Activated T-cell treated with anti-CD3 and anti-CD28 coated beads, Interleukin-2, amount 50 U/mL, for 24 hours (primary cell): ENCODE results near the gene HOXC12.

ENCODE experiments used
- DNase-seq: peaks from one replicate; pipeline ENCODE4 v3.0.0-alpha.2; 2020
- H3K27ac Mint-ChIP-seq: 2 replicates; pipeline ENCODE4 v1.8.0; 2020; ENCODE audit warnings: mild to moderate bottlenecking, mixed read lengths
- H3K27me3 Mint-ChIP-seq: 2 replicates; pipeline ENCODE4 v1.8.0; 2020; ENCODE audit warnings: mixed read lengths
- H3K36me3 Mint-ChIP-seq: 2 replicates; pipeline ENCODE4 v1.8.0; 2020; ENCODE audit warnings: low read depth, mixed read lengths
- H3K4me1 Mint-ChIP-seq: 2 replicates; pipeline ENCODE4 v1.8.0; 2020; ENCODE audit warnings: low read depth, mixed read lengths
- H3K4me3 Mint-ChIP-seq: 2 replicates; pipeline ENCODE4 v1.8.0; 2020; ENCODE audit warnings: mild to moderate bottlenecking, moderate library complexity, mixed read lengths
- H3K9me3 Mint-ChIP-seq: 2 replicates; pipeline ENCODE4 v1.8.0; 2020; ENCODE audit warnings: mixed read lengths

Gene HOXC12

DNA sequence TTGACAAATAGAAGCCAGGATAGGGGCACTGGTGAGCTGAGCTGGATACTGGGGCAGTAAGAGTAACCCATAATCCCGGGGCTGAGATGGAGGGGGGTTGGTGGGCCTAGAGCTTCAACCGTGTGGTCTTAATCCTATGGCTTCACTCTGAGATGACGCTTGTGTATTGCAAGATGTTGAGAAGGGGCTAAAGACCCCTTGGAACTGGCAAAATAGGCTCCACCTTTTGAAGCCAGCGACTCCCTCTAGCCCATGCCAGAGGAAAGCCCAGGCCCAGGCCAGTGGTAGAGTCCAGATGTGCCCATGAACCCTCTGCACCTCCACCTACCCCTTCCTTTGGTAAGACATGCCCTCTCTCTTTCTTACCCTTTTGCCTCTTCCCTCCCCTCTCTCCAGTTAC lies 4.6 kb downstream of the HOXC12 start:
- no peak overlapping the region for H3K4me3 Mint-ChIP-seq
- no peak for DNase-seq
- peaks cover 22% of the 10 kb centered on the region for H3K4me1 Mint-ChIP-seq
- H3K9me3 Mint-ChIP-seq: no peaks in the 10 kb centered on the region
- no peaks in the 10 kb centered on the region for H3K36me3 Mint-ChIP-seq
- H3K27me3 Mint-ChIP-seq: peaks cover 93% of the 10 kb centered on the region
- H3K27ac Mint-ChIP-seq: no peak overlapping the region

DNA sequence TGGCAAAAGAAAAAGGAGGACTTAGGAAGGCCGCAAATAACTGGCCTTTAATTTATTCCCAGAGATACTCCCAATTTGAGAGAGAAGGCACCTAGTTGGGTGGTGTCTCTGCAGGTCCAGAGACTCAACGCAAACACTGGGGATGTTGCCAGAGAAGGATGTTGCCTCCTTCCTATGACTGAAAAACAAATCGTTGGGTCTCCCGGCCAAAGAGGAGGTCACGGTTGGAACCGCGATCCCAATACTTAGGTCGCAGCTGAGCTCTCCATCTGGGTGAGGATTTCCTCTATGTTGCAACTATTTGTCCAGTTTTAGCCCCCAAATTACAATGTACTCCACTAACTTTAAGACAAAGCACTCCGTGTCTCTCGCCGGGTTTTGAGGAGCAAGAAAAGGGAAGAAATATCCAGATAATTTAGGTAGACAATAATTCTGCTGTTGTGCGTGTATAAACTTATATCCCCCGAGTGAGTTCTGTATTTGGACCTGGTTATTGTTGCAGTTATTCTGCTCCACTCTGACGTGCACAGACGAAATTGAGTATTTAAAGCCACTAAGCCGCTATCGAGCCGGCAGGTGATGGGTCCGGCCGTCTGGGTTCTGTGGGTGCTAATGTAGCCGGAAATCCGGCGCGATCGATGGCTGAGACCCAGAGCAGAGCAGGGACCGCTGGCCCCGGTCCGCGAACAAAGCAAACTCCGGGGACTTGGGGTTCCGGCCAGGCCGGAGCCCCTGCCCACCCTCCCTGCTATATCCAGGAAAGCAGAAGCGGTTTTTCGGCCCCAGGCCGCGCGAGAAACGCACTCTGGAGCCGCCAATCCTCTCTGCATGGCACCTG lies 5.7 kb downstream of the HOXC12 start:
- Mint-ChIP-seq H3K4me3 (no peak overlapping the region), H3K4me1 (peaks cover 27% of the 10 kb centered on the region), H3K36me3 (no peaks in the 10 kb centered on the region), H3K27me3 (peaks cover 95% of the 10 kb centered on the region), H3K27ac (no peak overlapping the region), H3K9me3 (no peaks in the 10 kb centered on the region)
- no peak for DNase-seq

DNA sequence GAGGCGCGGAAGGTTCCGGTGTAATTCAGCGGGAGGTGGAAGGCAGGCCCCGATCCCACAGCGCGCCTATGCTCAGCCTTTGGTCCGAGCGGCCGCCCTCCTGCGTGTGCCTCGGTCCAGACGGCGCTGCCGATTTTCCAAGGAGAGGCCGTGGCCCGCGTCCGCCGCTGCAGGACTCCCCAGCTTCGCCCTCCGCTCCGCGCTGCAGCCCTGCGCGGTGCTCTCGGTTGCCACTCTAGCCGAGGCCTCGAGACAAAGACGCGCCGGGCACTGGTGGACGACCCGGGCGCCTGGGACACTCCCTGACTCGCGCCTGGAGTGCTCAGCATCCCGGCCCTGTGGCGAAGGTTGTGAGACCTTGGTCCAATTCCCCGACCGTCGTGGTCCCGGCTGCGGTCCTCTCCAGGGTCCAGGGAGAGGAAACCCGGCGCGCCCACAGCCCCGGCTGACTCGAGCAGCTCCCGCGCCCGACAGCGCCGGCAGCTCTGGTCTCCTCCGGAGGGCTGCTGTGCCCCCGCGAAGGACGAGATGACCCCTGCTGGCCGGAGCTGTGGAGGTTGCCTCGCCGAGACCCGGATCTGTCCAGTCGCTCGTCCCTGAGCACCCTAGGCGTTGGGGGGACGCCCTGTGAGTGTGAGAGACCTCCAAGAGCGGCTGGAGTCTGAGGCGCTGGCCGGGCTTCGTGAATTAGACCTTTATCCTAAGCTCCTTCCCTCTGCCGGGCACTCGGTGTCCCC lies 6.5 kb downstream of the HOXC12 start:
- Mint-ChIP-seq H3K9me3 (no peaks in the 10 kb centered on the region), H3K4me1 (peaks cover 27% of the 10 kb centered on the region), H3K27ac (no peak overlapping the region), H3K27me3 (peaks cover 95% of the 10 kb centered on the region), H3K4me3 (no peak overlapping the region), H3K36me3 (no peaks in the 10 kb centered on the region)
- DNase-seq: no peak

DNA sequence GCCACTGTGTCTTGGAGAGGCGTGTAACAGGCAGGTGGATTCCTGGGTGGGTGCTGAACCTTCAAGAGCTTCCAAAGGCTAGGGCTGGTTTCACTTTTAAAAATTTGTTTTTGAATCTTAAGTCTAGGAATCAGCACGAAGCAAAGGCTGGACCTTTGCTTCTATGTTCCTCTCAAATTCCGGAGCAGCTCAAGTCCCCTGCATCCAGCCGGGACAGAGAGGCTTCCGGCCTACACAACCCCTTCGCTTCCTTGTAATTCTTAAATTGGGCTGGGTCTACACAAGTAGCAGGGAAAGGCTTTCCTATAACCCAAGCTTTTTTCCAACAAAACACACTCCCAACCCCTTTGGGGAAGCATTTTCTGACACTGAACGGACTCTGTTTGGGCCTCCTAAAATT lies 8.3 kb downstream of the HOXC12 start:
- H3K36me3 Mint-ChIP-seq: no peaks in the 10 kb centered on the region
- peaks cover 29% of the 10 kb centered on the region for H3K4me1 Mint-ChIP-seq
- peaks cover 95% of the 10 kb centered on the region for H3K27me3 Mint-ChIP-seq
- H3K4me3 Mint-ChIP-seq: no peak overlapping the region
- H3K9me3 Mint-ChIP-seq: no peaks in the 10 kb centered on the region
- no peak for DNase-seq
- H3K27ac Mint-ChIP-seq: no peak overlapping the region

DNA sequence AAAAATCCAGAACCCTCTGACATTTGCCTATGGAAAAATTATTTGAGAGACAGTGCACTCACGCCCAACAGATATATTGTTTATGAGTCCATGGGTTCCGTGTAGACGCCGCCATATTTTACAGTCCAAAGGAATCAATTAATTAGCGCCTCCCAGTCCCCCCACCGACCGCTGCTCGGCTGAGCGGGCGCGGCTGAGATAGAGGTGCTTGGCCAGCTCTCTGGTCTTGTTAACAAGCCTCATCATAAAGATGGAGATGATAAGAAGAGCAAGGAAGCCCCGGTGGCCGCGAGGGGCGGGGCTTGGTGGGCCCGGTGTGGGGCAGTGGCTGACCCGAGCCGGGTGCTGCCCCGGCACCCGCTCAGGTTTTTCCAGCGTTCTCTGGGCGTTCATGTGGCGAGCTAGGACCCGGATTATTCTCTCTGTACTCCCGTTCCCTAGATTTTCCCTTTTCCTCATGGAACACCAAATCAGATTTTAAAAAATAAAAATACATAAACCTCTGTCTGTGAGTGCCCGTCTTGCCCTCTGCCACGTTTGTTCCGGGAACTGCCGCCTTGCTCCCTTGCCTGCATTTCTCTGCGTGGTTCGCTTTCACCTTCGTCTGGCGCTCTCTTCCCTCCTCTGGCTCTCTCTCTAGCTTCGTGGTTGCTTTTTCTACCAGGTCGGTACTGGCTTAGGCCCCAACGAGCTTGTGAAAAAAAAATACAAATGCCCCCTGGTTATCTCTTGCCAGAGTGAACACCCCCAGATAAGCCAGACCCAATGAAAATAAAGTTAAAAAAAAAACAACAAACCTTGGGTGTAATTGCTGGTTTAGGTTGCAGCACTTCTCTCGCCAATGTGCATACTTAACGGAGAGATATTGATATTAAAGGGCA lies 9.0 kb downstream of the HOXC12 start:
- peak overlapping the region; percentile 21 for H3K4me3 Mint-ChIP-seq
- no peaks in the 10 kb centered on the region for H3K36me3 Mint-ChIP-seq
- no peaks in the 10 kb centered on the region for H3K9me3 Mint-ChIP-seq
- H3K27me3 Mint-ChIP-seq: peaks cover 95% of the 10 kb centered on the region
- H3K4me1 Mint-ChIP-seq: peaks cover 29% of the 10 kb centered on the region
- no peak overlapping the region for H3K27ac Mint-ChIP-seq
- no peak for DNase-seq

DNA sequence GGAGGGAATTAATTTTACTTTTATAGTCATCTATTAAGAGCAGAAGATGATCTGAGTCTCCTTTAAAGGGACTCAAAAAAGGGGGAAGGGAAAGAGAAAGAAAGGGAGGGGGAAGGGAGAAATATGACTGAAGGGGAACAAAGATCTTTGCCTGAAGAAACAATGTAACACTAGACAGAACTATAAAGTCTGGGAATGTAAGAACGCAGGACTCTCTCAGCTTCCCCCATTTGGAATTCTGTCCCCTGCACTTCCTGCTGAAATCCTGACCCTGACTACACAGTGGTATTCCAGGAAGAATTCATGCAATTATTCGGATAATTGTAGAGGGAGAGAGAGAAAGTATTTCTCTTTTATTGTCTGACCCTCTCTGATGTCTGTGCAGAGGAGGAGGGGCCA lies 9.6 kb downstream of the HOXC12 start:
- Mint-ChIP-seq H3K9me3 (no peaks in the 10 kb centered on the region), H3K4me1 (peaks cover 29% of the 10 kb centered on the region), H3K27ac (no peak overlapping the region), H3K4me3 (no peak overlapping the region), H3K27me3 (peaks cover 96% of the 10 kb centered on the region), H3K36me3 (no peaks in the 10 kb centered on the region)
- no peak for DNase-seq

DNA sequence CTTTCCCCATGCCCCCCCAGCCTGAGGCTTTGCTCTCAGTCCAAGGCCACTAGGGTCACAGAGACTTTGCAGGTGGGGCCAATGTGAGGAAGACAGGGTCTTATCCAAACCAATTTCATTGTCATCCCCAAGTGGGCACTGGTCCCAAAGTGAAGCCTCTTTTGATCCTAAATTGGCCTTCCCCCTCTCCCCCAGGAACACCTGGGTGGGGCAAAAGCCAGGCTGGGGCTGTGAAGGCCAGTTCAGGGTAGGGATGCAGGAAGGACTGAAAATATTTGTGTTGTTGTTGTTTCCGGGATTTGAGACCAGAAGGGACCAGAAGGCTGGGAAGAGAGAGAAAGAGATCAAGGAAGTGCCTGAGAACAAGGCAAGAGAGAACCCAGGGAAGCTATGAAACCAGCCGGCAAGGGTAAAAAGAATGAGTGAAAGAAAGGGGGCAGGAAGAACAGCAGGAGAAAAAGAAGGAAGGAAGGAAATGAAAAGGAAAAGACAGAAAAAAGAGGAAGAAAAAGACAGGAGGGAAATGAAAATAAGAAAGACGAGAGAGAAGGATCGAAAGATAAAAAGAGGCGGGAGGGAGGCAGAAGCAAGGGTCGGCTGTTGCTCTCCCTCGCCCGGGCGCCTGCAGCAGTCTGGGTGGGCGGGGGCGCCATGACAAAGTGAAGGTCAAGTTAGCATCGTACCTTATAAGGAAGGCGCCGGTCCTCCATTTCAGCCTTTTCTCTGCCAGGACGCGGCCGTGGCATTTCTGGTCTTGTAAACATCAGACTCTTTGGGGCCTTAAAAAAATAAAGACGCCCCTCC lies 10.8 kb downstream of the HOXC12 start:
- Mint-ChIP-seq H3K9me3 (no peaks in the 10 kb centered on the region), H3K27me3 (peaks cover 96% of the 10 kb centered on the region), H3K4me1 (peaks cover 26% of the 10 kb centered on the region), H3K36me3 (no peaks in the 10 kb centered on the region), H3K27ac (no peak overlapping the region), H3K4me3 (no peak overlapping the region)
- no peak for DNase-seq

DNA sequence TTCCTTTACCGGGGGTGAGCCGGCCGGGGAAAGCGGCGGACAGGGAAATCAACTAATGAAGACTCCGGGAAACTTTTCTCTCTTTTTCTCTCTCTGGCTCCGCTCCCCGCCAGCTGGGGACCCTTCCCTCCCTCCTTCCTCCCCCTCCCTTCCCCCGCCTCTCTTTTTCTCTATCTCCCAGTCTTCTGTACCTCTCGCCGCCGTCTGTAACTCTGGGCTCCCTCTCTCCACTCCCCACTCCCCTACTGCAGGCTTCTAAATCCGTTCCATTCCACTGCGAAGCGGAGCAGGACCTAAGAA lies 11.3 kb downstream of the HOXC12 start:
- no peaks in the 10 kb centered on the region for H3K36me3 Mint-ChIP-seq
- H3K9me3 Mint-ChIP-seq: no peaks in the 10 kb centered on the region
- peaks cover 96% of the 10 kb centered on the region for H3K27me3 Mint-ChIP-seq
- no peak overlapping the region for H3K4me3 Mint-ChIP-seq
- H3K27ac Mint-ChIP-seq: no peak overlapping the region
- DNase-seq: no peak
- peaks cover 25% of the 10 kb centered on the region for H3K4me1 Mint-ChIP-seq

DNA sequence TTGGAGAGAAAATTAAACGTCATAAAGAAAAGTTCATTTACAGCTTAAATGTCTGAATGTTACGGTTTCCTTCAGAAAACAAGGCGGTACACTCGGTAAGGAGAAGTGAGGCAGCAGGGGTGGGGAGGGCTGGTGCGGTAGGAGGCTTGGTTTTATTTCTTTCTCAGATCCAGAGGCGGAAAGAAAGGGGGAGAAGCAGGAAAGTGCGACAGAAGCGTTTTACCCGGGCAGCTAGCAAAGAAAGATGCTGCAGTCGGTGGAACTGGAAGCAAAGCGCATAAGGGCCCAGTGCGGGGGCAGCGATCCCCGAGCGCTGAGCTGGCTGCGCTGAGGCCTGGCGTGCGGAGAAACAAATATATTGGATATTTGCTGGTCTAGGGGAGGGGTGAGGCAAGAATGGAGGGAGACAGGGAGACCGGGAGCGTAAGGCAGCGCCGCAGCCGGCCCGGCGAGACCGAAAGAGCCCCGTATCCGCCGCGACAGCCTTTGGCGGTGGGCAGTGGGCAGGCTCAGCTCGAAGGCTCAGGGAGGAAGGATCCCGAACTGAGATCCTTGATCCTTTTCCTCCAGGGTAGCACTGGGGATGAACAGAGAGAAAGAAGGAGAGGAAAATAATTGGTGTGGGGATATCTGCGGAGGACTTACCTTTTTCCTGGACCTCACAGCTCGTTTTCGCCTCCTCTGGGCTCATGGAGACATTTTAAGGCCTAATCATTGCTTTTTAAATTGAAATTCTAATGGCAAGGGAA lies 11.9 kb downstream of the HOXC12 start:
- no peak for DNase-seq
- Mint-ChIP-seq H3K4me1 (peaks cover 25% of the 10 kb centered on the region), H3K27me3 (peaks cover 98% of the 10 kb centered on the region), H3K9me3 (no peaks in the 10 kb centered on the region), H3K36me3 (no peaks in the 10 kb centered on the region), H3K27ac (peak overlapping the region; percentile 48), H3K4me3 (peak overlapping the region; percentile 33)

DNA sequence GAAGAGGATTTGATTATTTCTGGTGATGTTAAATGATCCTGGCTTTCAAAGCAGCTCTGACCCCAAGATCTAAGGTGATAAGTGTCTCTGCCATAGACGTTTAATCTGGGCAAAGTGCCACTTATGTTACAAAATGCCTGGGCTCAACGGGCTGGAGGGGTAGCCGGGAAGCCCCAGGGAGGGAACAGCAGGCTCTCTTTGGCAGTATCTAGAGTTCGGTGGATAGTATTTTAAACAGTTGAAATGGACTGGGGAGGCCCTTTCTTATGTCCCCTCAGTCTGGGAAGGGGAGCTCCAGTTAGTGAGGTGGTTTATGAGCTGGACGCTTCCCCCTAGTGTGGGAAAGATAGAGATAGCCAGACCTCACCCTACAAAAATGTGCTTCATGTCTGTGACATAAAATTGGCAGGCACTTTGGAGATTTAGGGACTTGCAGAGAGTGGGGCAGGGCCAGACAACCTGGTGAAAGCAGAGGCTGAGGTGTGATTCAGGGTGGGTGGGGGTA lies 12.8 kb downstream of the HOXC12 start:
- H3K36me3 Mint-ChIP-seq: no peaks in the 10 kb centered on the region
- peaks cover 99% of the 10 kb centered on the region for H3K27me3 Mint-ChIP-seq
- H3K4me3 Mint-ChIP-seq: no peak overlapping the region
- no peak overlapping the region for H3K27ac Mint-ChIP-seq
- peaks cover 25% of the 10 kb centered on the region for H3K4me1 Mint-ChIP-seq
- H3K9me3 Mint-ChIP-seq: no peaks in the 10 kb centered on the region
- DNase-seq: no peak

DNA sequence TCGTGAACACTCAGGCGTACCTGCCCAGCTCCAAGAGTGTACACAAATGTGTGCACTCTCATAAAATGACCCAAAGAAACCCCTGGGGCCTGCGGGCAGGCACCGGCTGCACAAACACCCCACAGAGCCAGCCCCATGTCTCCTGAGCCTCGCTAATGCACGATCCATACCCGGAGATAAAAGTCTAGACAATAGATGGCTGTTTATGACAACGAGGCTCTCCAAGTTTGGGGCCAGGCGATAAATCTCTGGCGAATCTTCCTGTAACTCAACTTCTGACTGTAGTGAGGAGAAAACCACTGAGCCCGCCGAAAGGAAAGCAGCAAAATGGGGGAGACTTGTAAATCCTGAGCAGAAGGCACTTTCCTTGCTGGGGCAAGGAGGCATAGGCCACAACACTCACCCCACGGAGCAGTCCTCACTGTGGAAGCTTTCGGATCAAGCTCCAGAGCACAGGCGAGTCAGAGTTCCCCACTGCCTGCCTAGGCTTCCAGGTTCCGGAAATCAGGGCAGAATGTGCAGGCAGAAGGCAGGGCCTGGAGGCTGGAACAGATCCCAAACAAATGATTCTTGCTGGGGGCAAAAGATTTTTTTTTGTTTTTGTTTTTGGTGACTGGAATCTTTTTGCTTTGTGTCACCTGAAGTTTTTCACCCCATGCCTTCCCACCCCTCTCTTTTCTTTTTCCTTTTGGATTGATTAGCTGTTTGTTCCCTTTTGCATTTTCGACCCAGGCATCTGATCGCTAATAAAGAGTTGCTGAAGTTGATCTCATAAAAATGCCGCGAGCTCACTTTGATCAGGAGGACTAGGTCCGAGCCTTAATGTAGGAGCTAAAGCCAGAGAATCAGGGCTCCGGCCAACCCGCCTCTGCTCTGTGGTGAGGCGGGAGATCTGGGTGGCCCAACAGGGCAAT lies 13.8 kb downstream of the HOXC12 start:
- Mint-ChIP-seq H3K27me3 (peaks cover 99% of the 10 kb centered on the region), H3K27ac (no peak overlapping the region), H3K4me3 (no peak overlapping the region), H3K9me3 (no peaks in the 10 kb centered on the region), H3K36me3 (no peaks in the 10 kb centered on the region), H3K4me1 (peaks cover 30% of the 10 kb centered on the region)
- no peak for DNase-seq

DNA sequence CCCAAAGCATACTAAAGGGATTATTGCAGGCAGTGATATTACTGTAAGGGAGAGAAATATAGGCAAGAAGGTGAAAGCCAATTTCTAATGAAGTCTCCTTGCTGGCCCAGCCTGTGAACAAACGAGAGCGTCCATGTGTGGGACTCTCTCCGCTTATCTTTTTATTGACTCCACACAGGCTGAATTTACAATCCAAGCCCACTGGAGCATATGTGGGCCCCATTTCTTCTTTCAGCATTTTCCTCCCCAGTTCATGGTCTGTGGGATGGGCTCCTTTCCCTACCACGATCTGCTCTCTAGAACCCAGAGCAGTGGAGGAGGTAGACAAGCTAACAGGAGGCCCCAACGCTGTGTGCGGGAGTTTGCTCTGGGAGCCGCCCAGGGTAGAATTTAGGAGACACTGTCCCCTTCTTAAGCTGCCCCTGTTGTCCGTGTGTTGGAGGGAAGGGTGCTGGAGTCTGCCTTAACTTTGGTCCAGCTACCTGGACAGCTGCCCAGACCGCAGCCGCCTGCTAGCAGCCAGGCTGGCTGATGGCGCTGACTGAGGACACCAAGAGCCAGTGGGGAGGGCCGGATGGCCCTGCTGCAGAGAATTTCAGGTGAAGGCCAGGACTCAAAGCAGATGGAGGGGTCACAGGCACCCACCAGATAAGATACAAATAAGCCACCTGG lies 15.0 kb downstream of the HOXC12 start:
- no peak for DNase-seq
- no peaks in the 10 kb centered on the region for H3K36me3 Mint-ChIP-seq
- no peaks in the 10 kb centered on the region for H3K9me3 Mint-ChIP-seq
- peaks cover 96% of the 10 kb centered on the region for H3K27me3 Mint-ChIP-seq
- peaks cover 27% of the 10 kb centered on the region for H3K4me1 Mint-ChIP-seq
- H3K4me3 Mint-ChIP-seq: no peak overlapping the region
- no peak overlapping the region for H3K27ac Mint-ChIP-seq
